Cardiac septum (tissue), 1 donor: ENCODE measurements around the gene NCDN. TPM values are rescaled to one million over a fixed set of nuclear protein-coding genes. Genes with fewer than 3 reads are reported as not detected.
A peak's percentile ranks its signal among the peaks of the same experiment; 100 is the strongest.
"Not testable (repeated sequence)": the region's sequence is repeated elsewhere in the genome, so short reads cannot be mapped to it uniquely, and the experiment has no call there.

Experiments
- DNase-seq: peaks from one replicate; pipeline ENCODE4 v3.0.0-alpha.2; 2020; ENCODE audit warnings: low spot score
- intact Hi-C: fragments of 100-400 bp; cut with DNase I; formaldehyde crosslinking; loops from one replicate; pipeline ENCODE4 v1.14.0; 2022
- total RNA-seq: library from RNA; stranded (reverse); fragmentation: NEBNext Ultra II Directional; extraction: Animal tissue kit (Norgen Biotek cat#: 25700); gene quantifications from one replicate; pipeline ENCODE4 v1.2.1, GENCODE V29; 2021
- donor health status: DM: no; HTN: no; CAD: no.

Gene NCDN
- total RNA-seq, 1 donor from 2014 or later, result 56.0 TPM

GRCh38 chr1:35564884-35565741 is 7.5 kb downstream of the NCDN start:
- intact Hi-C loops, result loop anchor here (2.0 kb wide), 1 partner anchor 114 kb away; no protein-coding TSS in a partner anchor
- peak; percentile 56 for DNase-seq

DNA sequence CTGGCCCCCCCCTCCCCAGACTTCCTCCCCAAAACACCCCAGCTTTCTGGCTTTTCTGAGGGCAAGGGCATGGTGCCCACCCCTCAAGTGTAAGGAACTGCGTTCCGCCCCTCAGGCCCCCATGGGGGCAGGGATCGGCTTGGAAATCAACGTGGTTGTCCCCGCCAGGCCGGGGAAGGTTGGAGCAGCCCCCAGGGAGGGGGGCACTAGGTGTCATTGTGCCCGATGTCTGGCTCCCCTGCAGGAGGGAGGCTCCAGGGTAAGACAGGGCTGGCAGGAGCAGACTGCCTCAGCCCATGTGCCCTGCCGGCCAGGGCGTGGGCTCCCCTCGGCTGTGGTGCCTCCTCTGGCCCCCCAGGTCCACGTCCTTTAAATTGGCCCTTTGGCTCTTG is 8.1 kb downstream of the NCDN start:
- intact Hi-C loops, result loop anchor here (2.0 kb wide), 1 partner anchor 115 kb away; no protein-coding TSS in a partner anchor
- DNase-seq, result no peak

GRCh38 chr1:35567947-35568558 is 10.5 kb downstream of the NCDN start:
- intact Hi-C loops, result loop anchor here (2.0 kb wide), 1 partner anchor 207 kb away; no protein-coding TSS in a partner anchor
- DNase-seq, result peak; percentile 31

GRCh38 chr1:35568975-35569395 is 11.4 kb downstream of the NCDN start:
- intact Hi-C loops, result loop anchor here (1.0 to 2.0 kb wide), 2 partner anchors 158 to 206 kb away; no protein-coding TSS in a partner anchor
- peak; percentile 75 for DNase-seq

DNA sequence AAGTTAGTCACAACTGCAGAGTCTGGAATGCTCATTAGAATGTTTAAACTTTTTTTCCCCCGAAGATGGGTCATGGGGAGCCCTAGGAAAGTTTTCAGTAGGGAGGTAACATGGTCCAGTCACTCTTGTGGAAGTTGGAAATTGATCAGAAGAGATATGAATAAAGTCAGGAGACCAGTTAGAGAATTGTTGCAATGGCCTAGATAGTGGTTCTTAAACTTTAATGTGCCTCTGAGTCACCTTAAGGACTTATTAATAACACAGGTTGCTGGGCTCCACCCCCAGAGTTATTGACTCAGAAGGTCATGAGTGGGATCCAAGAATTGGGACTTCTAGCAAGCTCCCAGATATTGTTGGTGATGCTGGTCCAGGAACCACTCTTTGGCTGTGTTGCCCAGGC is 12.3 kb downstream of the NCDN start:
- intact Hi-C loops, result loop anchor here (1.0 to 2.0 kb wide), 2 partner anchors 157 to 205 kb away; no protein-coding TSS in a partner anchor
- DNase-seq, result peak; percentile 44

DNA sequence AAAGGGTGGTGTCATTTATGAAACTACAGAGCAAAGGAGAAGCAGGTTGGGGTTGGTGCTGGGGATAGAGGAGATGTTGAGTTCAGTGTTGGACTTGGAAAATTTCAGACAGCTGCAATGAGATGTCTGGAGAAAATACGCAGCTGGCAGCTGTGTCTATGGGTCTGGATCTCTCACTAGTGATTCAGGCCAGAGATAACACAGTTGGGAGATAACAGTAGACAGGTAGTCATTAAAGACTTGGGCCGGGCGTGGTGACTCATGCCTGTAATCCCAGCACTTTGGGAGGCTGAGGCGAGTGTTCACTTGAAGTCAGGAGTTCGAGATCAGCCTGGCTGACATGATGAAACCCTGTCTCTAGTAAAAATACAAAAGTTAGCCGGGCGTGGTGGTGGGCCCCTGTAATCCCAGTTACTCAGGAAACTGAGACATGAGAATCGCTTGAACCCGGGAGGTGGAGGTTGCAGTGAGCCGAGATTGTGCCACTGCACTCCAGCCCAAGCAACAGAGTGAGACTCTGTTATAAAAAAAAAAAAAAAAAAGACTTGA is 13.1 kb downstream of the NCDN start:
- DNase-seq, result peak; percentile 38
- intact Hi-C loops, result no loop called here

GRCh38 chr1:35571263-35571662 is 13.7 kb downstream of the NCDN start:
- intact Hi-C loops, result no loop called here
- peak; percentile 51 for DNase-seq

GRCh38 chr1:35572296-35572695 is 14.7 kb downstream of the NCDN start:
- intact Hi-C loops, result no loop called here
- DNase-seq, result peak; percentile 9

GRCh38 chr1:35573198-35574124 is 15.9 kb downstream of the NCDN start, which contains the start of gene TFAP2E:
TSS of gene TFAP2E (plus strand) at chr1:35573314. CDS start at chr1:35573578, 264 bp downstream.
- intact Hi-C loops, result no loop called here
- DNase-seq, result peak; percentile 67

DNA sequence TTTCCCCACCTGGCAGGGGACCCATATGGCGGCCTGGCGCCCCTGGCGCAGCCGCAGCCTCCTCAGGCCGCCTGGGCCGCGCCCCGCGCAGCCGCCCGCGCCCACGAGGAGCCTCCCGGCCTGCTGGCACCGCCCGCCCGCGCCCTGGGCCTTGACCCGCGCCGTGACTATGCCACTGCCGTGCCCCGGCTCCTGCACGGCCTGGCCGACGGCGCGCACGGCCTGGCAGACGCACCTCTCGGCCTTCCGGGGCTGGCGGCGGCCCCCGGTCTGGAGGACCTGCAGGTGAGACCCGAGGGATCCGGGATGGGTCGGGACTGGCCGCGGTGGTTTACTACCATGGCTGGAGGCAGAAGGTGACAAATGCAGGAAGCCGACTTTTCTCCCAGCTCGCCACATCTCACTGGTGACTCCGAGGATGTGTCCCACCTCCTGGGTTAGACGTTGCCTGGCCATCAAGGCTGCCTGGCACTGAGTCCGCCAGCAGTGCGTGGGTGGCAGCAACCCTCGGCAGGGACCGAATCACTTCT is 16.6 kb downstream of the NCDN start:
- peak; percentile 67 for DNase-seq
- intact Hi-C loops, result no loop called here

DNA sequence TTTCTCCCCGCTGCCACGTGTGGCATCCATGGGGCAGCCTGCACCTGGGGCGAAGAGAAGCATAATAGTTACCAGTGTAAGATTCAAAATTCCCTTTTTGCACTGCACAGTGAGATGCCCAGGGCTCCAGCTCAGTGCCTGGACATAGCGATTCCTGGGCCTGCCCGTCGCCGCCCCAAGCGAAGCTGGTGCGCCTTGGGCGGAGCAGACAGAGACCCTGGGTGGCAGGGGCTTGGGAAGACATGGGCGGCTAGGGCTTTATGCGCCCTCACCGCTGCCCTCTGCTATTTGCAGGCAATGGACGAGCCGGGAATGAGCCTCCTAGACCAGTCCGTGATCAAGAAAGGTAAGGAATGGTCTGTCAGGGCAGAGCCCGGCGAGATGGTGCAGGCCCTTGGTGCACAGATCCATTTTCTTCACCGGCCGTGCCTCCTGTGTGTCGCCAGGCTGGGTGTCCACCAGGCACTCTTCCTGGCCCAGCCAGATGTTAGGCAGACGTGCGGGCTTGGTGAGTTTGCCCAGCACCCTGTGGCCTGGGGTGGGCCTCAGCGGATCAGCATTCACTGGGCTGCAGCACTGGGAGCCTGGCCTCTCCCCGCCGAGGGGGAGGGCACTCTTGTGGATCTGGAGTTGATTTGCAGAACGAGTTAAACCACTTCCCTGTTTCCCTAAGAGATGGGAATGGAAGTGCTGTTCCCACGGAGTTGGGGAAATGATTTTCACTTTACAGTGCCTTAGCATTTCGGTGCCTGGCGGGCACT is 17.2 kb downstream of the NCDN start:
- peak; percentile 9 for DNase-seq

GRCh38 chr1:35575416-35575958 is 17.9 kb downstream of the NCDN start:
- intact Hi-C loops, result no loop called here

More for the DNA sequence above, 17.2 kb downstream of the NCDN start:
- intact Hi-C loops, result no loop called here

GRCh38 chr1:35576061-35576765 is 18.6 kb downstream of the NCDN start:
- intact Hi-C loops, result no loop called here
- no peak for DNase-seq

More at GRCh38 chr1:35575416-35575958, 17.9 kb downstream of the NCDN start:
- DNase-seq, result no peak

DNA sequence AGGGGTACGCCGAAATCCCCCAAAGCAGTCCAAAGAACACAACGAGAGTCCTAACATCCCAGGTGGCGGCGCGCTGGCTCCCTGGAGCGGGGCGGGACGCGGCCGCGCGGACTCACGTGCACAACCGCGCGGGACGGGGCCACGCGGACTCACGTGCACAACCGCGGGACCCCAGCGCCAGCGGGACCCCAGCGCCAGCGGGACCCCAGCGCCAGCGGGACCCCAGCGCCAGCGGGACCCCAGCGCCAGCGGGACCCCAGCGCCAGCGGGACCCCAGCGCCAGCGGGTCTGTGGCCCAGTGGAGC is 19.1 kb downstream of the NCDN start:
- intact Hi-C loops, DNase-seq: not testable (repeated sequence)

DNA sequence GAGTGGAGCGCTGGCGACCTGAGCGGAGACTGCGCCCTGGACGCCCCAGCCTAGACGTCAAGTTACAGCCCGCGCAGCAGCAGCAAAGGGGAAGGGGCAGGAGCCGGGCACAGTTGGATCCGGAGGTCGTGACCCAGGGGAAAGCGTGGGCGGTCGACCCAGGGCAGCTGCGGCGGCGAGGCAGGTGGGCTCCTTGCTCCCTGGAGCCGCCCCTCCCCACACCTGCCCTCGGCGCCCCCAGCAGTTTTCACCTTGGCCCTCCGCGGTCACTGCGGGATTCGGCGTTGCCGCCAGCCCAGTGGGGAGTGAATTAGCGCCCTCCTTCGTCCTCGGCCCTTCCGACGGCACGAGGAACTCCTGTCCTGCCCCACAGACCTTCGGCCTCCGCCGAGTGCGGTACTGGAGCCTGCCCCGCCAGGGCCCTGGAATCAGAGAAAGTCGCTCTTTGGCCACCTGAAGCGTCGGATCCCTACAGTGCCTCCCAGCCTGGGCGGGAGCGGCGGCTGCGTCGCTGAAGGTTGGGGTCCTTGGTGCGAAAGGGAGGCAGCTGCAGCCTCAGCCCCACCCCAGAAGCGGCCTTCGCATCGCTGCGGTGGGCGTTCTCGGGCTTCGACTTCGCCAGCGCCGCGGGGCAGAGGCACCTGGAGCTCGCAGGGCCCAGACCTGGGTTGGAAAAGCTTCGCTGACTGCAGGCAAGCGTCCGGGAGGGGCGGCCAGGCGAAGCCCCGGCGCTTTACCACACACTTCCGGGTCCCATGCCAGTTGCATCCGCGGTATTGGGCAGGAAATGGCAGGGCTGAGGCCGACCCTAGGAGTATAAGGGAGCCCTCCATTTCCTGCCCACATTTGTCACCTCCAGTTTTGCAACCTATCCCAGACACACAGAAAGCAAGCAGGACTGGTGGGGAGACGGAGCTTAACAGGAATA is 19.7 kb downstream of the NCDN start:
- intact Hi-C loops, result no loop called here
- peak; percentile 80 for DNase-seq

GRCh38 chr1:35580949-35581388 is 23.4 kb downstream of the NCDN start:
- no peak for DNase-seq
- intact Hi-C loops, result no loop called here
